H1 (cell line): Measurements from ENCODE around the gene LYZL4. TPM values are rescaled to one million over a fixed set of nuclear protein-coding genes. Genes with fewer than 3 reads are reported as not detected.

Experiments
- CTCF ChIA-PET: fragments of 300-600 bp; sonication (Branson Sonifier 250); formaldehyde crosslinking; loops from one replicate; lab custom pipeline; 2021; ENCODE audit not compliant: partially characterized antibody; lab: Charles Lee
- POLR2A ChIA-PET: fragments of 300-600 bp; sonication (Branson Sonifier 250); formaldehyde crosslinking; loops from one replicate; lab custom pipeline; 2021; ENCODE audit warnings: inconsistent platforms; ENCODE audit not compliant: partially characterized antibody; lab: Charles Lee
- DNase-seq, 2 experiments: peaks; one replicate each; pipeline versions ENCODE4 v3.0.0 to v3.0.0-alpha.2; 2010 to 2022; ENCODE audit warnings: low spot score in 2 of 2, low read depth in 1 of 2, mixed read lengths in 1 of 2
- FAIRE-seq: peaks from 2 replicates; lab custom pipeline; 2011; peaks lifted over from hg19 to GRCh38; lab: Jason Lieb, UNC
- H2AFZ ChIP-seq: 2 replicates; pipeline ENCODE4 v1.8.1; 2012; ENCODE audit warnings: low read length, inconsistent platforms
- H2AK5ac ChIP-seq: 2 replicates; pipeline ENCODE4 v1.6.1; 2013; ENCODE audit warnings: low read depth, low read length
- H2BK120ac ChIP-seq: replicated peaks from 2 replicates; pipeline ENCODE3; 2013; ENCODE audit warnings: low read depth, low read length, inconsistent platforms
- H2BK12ac ChIP-seq: 2 replicates; pipeline ENCODE4 v1.6.1; 2013; ENCODE audit warnings: low read depth, low read length
- H2BK15ac ChIP-seq: 2 replicates; pipeline ENCODE4 v1.6.1; 2013; ENCODE audit warnings: low read length
- H2BK20ac ChIP-seq: 2 replicates; pipeline ENCODE4 v1.6.1; 2013; ENCODE audit warnings: low read length
- H2BK5ac ChIP-seq: 2 replicates; pipeline ENCODE4 v1.6.1; 2013; ENCODE audit warnings: low read depth, low read length
- H3K14ac ChIP-seq: 2 replicates; pipeline ENCODE4 v1.6.1; 2013; ENCODE audit warnings: inconsistent platforms; ENCODE audit not compliant: insufficient read length
- H3K18ac ChIP-seq: 2 replicates; pipeline ENCODE4 v1.6.1; 2013; ENCODE audit warnings: low read length; ENCODE audit errors: extremely low read depth
- H3K23ac ChIP-seq: 2 replicates; pipeline ENCODE4 v1.6.1; 2013; ENCODE audit warnings: inconsistent platforms; ENCODE audit not compliant: insufficient read length
- H3K23me2 ChIP-seq: 2 replicates; pipeline ENCODE4 v1.6.1; 2013; ENCODE audit warnings: low read depth, low read length
- H3K27ac ChIP-seq: 2 replicates; pipeline ENCODE4 v1.6.1; 2011; ENCODE audit warnings: low read depth, low read length, inconsistent platforms
- H3K27me3 ChIP-seq, 4 experiments: replicated peaks in 1 of 4; 1 replicate in 1 of 4; 2 replicates in 3 of 4; pipeline versions ENCODE4 v1.6.1 to v1.8.1; 2011 to 2013; ENCODE audit warnings: low read length in 3 of 4, mild to moderate bottlenecking in 3 of 4, inconsistent platforms in 2 of 4, mixed read lengths in 2 of 4, moderate library complexity in 1 of 4; ENCODE audit not compliant: control insufficient read depth in 3 of 4, insufficient read depth in 3 of 4; ENCODE audit errors: extremely low read depth in 1 of 4
- H3K36me3 ChIP-seq, 4 experiments: 2 replicates each; pipeline versions ENCODE4 v1.6.1 to v1.8.1; 2011 to 2013; ENCODE audit warnings: mild to moderate bottlenecking in 4 of 4, low read length in 3 of 4, moderate library complexity in 2 of 4, control low read depth in 1 of 4, inconsistent platforms in 1 of 4; ENCODE audit not compliant: insufficient read depth in 4 of 4, control insufficient read depth in 2 of 4
- H3K4ac ChIP-seq: replicated peaks from 2 replicates; pipeline ENCODE3; 2013; ENCODE audit warnings: low read length, low read depth, mixed read lengths, inconsistent platforms; ENCODE audit not compliant: insufficient read length
- H3K4me1 ChIP-seq, 4 experiments: replicated peaks in 1 of 4; 1 replicate in 1 of 4; 2 replicates in 3 of 4; pipeline versions ENCODE4 v1.6.1 to v1.8.1; 2011 to 2013; ENCODE audit warnings: low read length in 3 of 4, inconsistent platforms in 2 of 4, mixed read lengths in 1 of 4; ENCODE audit not compliant: insufficient read depth in 4 of 4, control insufficient read depth in 3 of 4
- H3K4me2 ChIP-seq, 2 experiments: 2 replicates each; pipeline versions ENCODE4 v1.6.1 to v1.8.1; 2011 to 2013; ENCODE audit warnings: low read depth in 2 of 2, low read length in 2 of 2, control low read depth in 1 of 2, inconsistent platforms in 1 of 2, mild to moderate bottlenecking in 1 of 2; ENCODE audit not compliant: insufficient read depth in 1 of 2
- H3K4me3 ChIP-seq, 4 experiments: fragments of 200-600, 300-600 bp in 1 of 4; sonication (generic), shearing (Covaris generic), sonication (Bioruptor Twin) in 1 of 4; 2 replicates each; pipeline versions ENCODE4 v1.5.1 to v1.8.1; 2011 to 2016; ENCODE audit warnings: low read length in 4 of 4, low read depth in 3 of 4, control low read depth in 2 of 4, inconsistent platforms in 2 of 4, mild to moderate bottlenecking in 2 of 4, mixed read lengths in 1 of 4, moderate library complexity in 1 of 4; ENCODE audit not compliant: insufficient read depth in 2 of 4; ENCODE audit errors: extremely low read depth in 1 of 4
- H3K56ac ChIP-seq: replicated peaks from 2 replicates; pipeline ENCODE3; 2013; ENCODE audit warnings: low read depth, mild to moderate bottlenecking, mixed read lengths, low read length, inconsistent platforms; ENCODE audit not compliant: insufficient read length
- H3K79me1 ChIP-seq: 2 replicates; pipeline ENCODE4 v1.6.1; 2013; ENCODE audit warnings: low read depth, low read length, control low read depth
- H3K79me2 ChIP-seq, 2 experiments: 2 replicates each; pipeline versions ENCODE4 v1.6.1 to v1.8.1; 2012 to 2013; ENCODE audit warnings: low read length in 2 of 2, mild to moderate bottlenecking in 2 of 2, inconsistent platforms in 1 of 2; ENCODE audit not compliant: insufficient read depth in 2 of 2, control insufficient read depth in 1 of 2
- H3K9ac ChIP-seq, 4 experiments: replicated peaks in 1 of 4; 1 replicate in 1 of 4; 2 replicates in 3 of 4; pipeline versions ENCODE4 v1.6.1 to v1.8.1; 2011 to 2013; ENCODE audit warnings: low read depth in 3 of 4, low read length in 3 of 4, control low read depth in 2 of 4, mild to moderate bottlenecking in 2 of 4, moderate library complexity in 2 of 4, inconsistent platforms in 1 of 4; ENCODE audit errors: extremely low read depth in 1 of 4
- H3K9me3 ChIP-seq, 2 experiments: 2 replicates each; pipeline versions ENCODE4 v1.6.1 to v1.8.1; 2012 to 2013; ENCODE audit warnings: mild to moderate bottlenecking in 2 of 2, moderate library complexity in 2 of 2, control low read depth in 1 of 2, inconsistent platforms in 1 of 2, low read depth in 1 of 2, low read length in 1 of 2, mixed read lengths in 1 of 2; ENCODE audit not compliant: insufficient read depth in 2 of 2
- H4K20me1 ChIP-seq, 2 experiments: replicated peaks in 1 of 2; 2 replicates each; pipeline versions ENCODE3 to v1.8.1; 2011 to 2013; ENCODE audit warnings: inconsistent platforms in 2 of 2, low read length in 2 of 2, mild to moderate bottlenecking in 1 of 2; ENCODE audit not compliant: insufficient read depth in 2 of 2, control insufficient read depth in 1 of 2
- H4K5ac ChIP-seq: 2 replicates; pipeline ENCODE4 v1.6.1; 2013; ENCODE audit warnings: low read length, low read depth, mixed read lengths, inconsistent platforms; ENCODE audit not compliant: insufficient read length
- H4K8ac ChIP-seq: 2 replicates; pipeline ENCODE4 v1.8.0; 2013; ENCODE audit warnings: mild to moderate bottlenecking, moderate library complexity, low read length, inconsistent platforms; ENCODE audit not compliant: insufficient read depth; ENCODE audit errors: extremely low read depth
- H4K91ac ChIP-seq: replicated peaks from 2 replicates; pipeline ENCODE3; 2013; ENCODE audit warnings: low read length, mixed read lengths, inconsistent platforms; ENCODE audit not compliant: insufficient read length
- ATF3 ChIP-seq: IDR thresholded peaks from 2 replicates; pipeline ENCODE4 v1.6.1; 2011; ENCODE audit warnings: low read depth, mild to moderate bottlenecking, low read length; ENCODE audit not compliant: insufficient read depth
- BACH1 ChIP-seq: IDR thresholded peaks from 2 replicates; pipeline ENCODE4 v1.6.1; 2012; ENCODE audit warnings: low read length, improper control_type of control experiment
- CHD2 ChIP-seq: IDR thresholded peaks from 2 replicates; pipeline ENCODE4 v1.6.1; 2012; ENCODE audit warnings: low read length, improper control_type of control experiment
- CTCF ChIP-seq, 3 experiments: IDR thresholded peaks; 1 replicate in 2 of 3; 2 replicates in 1 of 3; pipeline versions ENCODE4 v1.5.1 to v1.6.1; 2011; ENCODE audit warnings: low read length in 3 of 3, mild to moderate bottlenecking in 3 of 3, inconsistent platforms in 2 of 3, low read depth in 1 of 3, moderate library complexity in 1 of 3; ENCODE audit not compliant: insufficient read depth in 1 of 3; ENCODE audit errors: control extremely low read depth in 1 of 3
- GABPA ChIP-seq: IDR thresholded peaks from 2 replicates; pipeline ENCODE4 v1.6.1; 2011; ENCODE audit warnings: mild to moderate bottlenecking, low read length, moderate library complexity, borderline replicate concordance; ENCODE audit not compliant: insufficient read depth
- JUND ChIP-seq: IDR thresholded peaks from 2 replicates; pipeline ENCODE4 v1.6.1; 2011; ENCODE audit warnings: mild to moderate bottlenecking, improper control_type of control experiment, low read length
- MAFK ChIP-seq: IDR thresholded peaks from 2 replicates; pipeline ENCODE4 v1.6.1; 2012; ENCODE audit warnings: low read depth, mild to moderate bottlenecking, improper control_type of control experiment, low read length
- NRF1 ChIP-seq: IDR thresholded peaks from 2 replicates; pipeline ENCODE4 v1.6.1; 2011; ENCODE audit warnings: mild to moderate bottlenecking, low read depth, low read length, improper control_type of control experiment
- PHF8 ChIP-seq: fragments of 200-600 bp; sonication (generic); conservative IDR thresholded peaks from 2 replicates; pipeline ENCODE4 v1.7.1; 2012; ENCODE audit warnings: low read depth, mild to moderate bottlenecking, inconsistent platforms, low read length, moderate library complexity
- SRF ChIP-seq: IDR thresholded peaks from 2 replicates; pipeline ENCODE4 v1.6.1; 2011; ENCODE audit warnings: mild to moderate bottlenecking, low read depth, low read length, moderate library complexity
- whole genome bisulfite sequencing, 2 experiments: shearing (Covaris generic) in 1 of 2; methylation state at CpG; one replicate each; pipeline versions ENCODE4 v1.1.6 to v1.1.7; 2013 to 2015; ENCODE audit warnings: low lambda C conversion rate in 2 of 2, mixed read lengths in 2 of 2, inconsistent platforms in 1 of 2, low coverage in 1 of 2, missing lambda C conversion rate in 1 of 2; ENCODE audit not compliant: insufficient replicate concordance in 2 of 2, insufficient coverage in 1 of 2, insufficient read length in 1 of 2; ENCODE audit errors: extremely low coverage in 1 of 2, missing lambda C conversion rate in 1 of 2; 5-methylcytosine and 5-hydroxymethylcytosine counted together
- polyA plus RNA-seq, 7 experiments: library from polyadenylated mRNA; depleted of rRNA in 3 of 7; stranded (reverse) in 5 of 7; unstranded in 2 of 7; fragments of >200 nt in 5 of 7; fragments of 200-250 nt in 2 of 7; gene quantifications; 1 replicate in 5 of 7; 2 replicates in 1 of 7; 4 replicates in 1 of 7; pipeline versions ENCODE4 v1.2.1 to v1.2.3, GENCODE V29; 2011 to 2013; ENCODE audit warnings: missing spikeins in 2 of 7, mixed read lengths in 2 of 7
- total RNA-seq: library from RNA; stranded (reverse); fragmentation: NEBNext Ultra II Directional; extraction: Animal tissue kit (Norgen Biotek cat#: 25700); gene quantifications from 2 replicates; pipeline ENCODE4 v1.2.1, GENCODE V29; 2021

LYZL4 gene
- total and polyA plus RNA-seq, 2 of the 8 experiments (the other 6 are each of a cell fraction or from before 2014, with no cell fraction given), result not detected

GRCh38 chr3:42428830-42429229 lies 18.4 kb upstream of the LYZL4 start:
- H3K18ac ChIP-seq, result no peak overlapping the region
- H3K23me2 ChIP-seq, result no peaks in the 10 kb centered on the region
- DNase-seq (no peak), FAIRE-seq (no peak)
- no peak overlapping the region for H3K4me3 ChIP-seq
- H3K23ac ChIP-seq, result no peak overlapping the region
- POLR2A ChIA-PET, result no interaction called here
- H3K9me3 ChIP-seq, result 0 out of 4 replicates have a peak, but pooled peaks cover 0 to 7% of the 10 kb centered on the region in 2 experiments
- H4K91ac ChIP-seq, result no peak overlapping the region
- H4K8ac ChIP-seq, result no peak overlapping the region
- 88% methylated on average over 2 of the region's 2 CpGs; no CpG with 5 or more reads in 1 of the 2 experiments for WGBS, 2 experiments
- no peak overlapping the region for H2AK5ac ChIP-seq
- no peak overlapping the region for H3K56ac ChIP-seq
- CTCF ChIA-PET, result interaction anchor here (1.2 to 3.4 kb wide), 4 partner anchors 13 to 181 kb away, joined by 3 to 19 read pairs (median 10); no protein-coding TSS in a partner anchor
- no peak overlapping the region for H3K27ac ChIP-seq
- H4K20me1 ChIP-seq, result no peaks in the 10 kb centered on the region
- H2BK15ac ChIP-seq, result no peak overlapping the region
- H3K4ac ChIP-seq, result no peak overlapping the region
- no peaks in the 10 kb centered on the region for H3K36me3 ChIP-seq
- H3K27me3 ChIP-seq, result no peaks in the 10 kb centered on the region
- no peak overlapping the region for H2BK120ac ChIP-seq
- H3K4me2 ChIP-seq, result no peak overlapping the region
- no peak overlapping the region for H2BK12ac ChIP-seq
- no peak overlapping the region for H2BK5ac ChIP-seq
- no peak overlapping the region for H2BK20ac ChIP-seq
- no peaks in the 10 kb centered on the region for H3K79me1 ChIP-seq
- H3K14ac ChIP-seq, result no peak overlapping the region
- H2AFZ ChIP-seq, result no peak overlapping the region
- H3K79me2 ChIP-seq, result no peaks in the 10 kb centered on the region
- H3K4me1 ChIP-seq, result no peaks in the 10 kb centered on the region
- no peak overlapping the region for H4K5ac ChIP-seq
- H3K9ac ChIP-seq, result no peak overlapping the region
- TF ChIP-seq SRF (no peak), GABPA (no peak), JUND (no peak), ATF3 (no peak), CHD2 (no peak), MAFK (no peak), NRF1 (no peak), PHF8 (no peak), BACH1 (no peak), CTCF (IDR thresholded peaks at IDR 0.05; ENCODE audit: control extremely low read depth in 1 of 3, insufficient read depth in 1 of 3, low read depth in 1 of 3, low read length in 3 of 3) (no peak)
